GM19468 (cell line): ENCODE data around the gene TP53RK.
"Not testable (repeated sequence)": the region's sequence is repeated elsewhere in the genome, so short reads cannot be mapped to it uniquely, and the experiment has no call there.

Source experiments
- ATAC-seq: cut with Tn5 transposase; IDR thresholded peaks from one replicate; pipeline ENCODE4 v1.9.1; 2021; ENCODE audit warnings: mild to moderate bottlenecking, moderate library complexity, moderate number of reproducible peaks; ENCODE audit not compliant: unreplicated experiment; ENCODE audit errors: extremely low read depth

Gene TP53RK

DNA sequence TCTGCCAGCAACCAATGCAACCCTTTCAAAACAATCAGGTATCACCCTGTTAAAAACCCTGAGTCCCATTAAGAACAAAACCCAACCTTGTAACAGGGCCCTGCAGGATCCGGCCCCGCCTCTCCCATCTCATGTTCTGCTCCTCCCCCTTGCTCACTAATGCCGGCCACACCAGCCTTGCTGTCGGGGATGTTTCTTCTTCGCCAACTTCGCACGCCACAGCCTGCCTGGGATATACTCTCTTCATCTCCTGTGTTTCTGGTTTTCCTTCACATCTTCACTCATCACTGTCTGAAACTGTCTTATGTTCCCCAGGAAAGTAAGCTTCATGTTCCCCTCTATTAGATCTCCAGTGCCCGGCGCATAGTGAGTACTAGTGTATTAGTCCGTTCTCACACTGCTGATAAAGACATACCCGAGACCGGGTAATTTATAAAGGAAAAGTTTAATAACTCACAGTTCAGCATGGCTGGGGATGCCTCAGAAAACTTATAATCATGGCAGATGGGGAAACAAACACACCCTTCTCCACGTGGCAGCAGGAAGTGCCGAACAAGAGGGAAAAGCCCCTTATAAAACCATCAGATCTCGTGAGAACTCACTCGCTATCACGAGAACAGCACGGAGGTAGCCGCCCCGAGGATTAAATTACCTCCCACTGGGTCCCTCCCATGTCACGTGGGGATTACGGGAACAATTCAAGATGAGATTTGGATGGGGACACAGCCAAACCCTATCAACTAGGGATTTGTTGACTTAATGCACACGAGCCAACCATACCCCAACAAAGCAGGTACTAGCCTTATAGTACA, 5.1 kb downstream of the TP53RK start:
- no peak for ATAC-seq

DNA sequence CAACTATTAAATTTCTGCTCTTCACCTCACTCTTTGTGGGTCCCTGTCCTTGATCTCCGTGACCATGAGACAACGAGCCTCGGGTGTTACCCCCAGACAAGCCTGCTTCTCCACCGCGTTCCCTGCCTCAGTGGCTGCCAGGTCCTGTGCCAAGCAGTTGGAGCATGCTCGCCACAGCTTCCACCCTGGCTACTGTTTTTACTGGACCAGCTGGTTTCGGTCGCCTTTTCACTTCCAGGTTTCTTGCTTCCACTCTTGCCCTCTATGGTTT, 5.6 kb downstream of the TP53RK start:
- ATAC-seq, result no peak

DNA sequence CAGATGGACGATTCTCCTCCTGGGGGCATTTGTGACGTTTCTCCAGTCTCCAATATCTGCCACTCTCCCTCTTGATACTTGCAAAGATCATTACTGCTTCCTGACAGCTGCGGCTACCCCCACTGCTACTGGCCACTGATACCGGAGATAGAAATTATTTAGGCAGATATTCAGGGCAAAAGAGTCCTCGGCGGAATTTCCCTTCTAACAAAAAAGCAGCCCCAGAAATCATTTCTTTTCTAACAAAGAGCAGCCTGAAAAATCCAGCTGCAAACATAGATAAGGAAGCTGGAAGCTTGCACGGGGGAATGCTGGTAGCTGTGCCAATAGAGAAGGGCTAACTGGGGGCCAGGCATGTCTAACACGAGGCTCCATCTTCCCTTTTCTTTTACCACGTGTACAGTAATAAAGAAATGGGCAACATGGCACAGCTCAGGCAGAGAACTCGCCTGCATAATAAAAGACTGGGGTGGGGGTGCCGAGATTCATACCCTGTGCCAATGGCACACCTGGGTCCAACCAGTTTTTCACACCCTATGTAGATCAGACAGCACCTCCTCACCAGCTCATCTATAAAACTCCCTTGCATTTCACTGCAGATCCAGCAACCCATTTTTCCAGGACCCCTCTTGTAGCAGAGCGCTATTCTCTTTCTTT, 6.1 kb downstream of the TP53RK start:
- ATAC-seq, result no peak

DNA sequence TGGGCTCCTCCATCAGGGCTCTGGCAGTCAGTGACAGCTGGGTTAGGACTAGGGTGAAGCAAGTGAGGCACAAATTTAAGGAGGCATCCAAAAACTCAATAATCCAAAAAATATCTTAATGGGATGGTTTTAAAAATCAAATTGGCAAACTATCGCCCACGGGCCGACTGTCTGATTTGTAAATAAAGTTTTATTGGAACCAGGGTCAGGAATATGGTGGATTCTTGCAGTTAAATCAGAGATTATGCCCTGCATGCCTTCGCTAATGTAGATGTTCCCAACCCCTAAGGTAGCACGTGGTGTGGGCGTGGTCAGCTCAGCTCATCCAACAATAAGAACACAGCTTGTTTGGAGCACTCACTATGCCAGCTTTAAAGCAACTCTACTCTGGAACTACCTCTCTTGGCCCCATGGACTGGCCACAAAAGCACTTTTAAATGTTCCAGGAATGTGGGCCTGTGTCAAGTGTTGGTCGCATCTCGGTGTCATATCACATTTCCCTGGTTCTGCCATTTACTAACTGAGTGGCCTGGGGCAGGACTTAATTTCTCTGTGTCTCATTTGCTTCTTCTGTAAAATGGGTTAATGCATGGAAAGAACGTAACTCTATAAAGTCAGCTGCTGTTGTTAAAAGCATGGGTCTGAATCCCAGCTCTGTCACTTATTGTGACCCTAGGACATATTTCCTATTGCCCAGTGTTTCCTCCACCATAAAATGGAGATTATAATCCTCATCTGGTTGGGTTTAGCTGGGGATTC, 7.0 kb downstream of the TP53RK start:
- ATAC-seq, result no peak

DNA sequence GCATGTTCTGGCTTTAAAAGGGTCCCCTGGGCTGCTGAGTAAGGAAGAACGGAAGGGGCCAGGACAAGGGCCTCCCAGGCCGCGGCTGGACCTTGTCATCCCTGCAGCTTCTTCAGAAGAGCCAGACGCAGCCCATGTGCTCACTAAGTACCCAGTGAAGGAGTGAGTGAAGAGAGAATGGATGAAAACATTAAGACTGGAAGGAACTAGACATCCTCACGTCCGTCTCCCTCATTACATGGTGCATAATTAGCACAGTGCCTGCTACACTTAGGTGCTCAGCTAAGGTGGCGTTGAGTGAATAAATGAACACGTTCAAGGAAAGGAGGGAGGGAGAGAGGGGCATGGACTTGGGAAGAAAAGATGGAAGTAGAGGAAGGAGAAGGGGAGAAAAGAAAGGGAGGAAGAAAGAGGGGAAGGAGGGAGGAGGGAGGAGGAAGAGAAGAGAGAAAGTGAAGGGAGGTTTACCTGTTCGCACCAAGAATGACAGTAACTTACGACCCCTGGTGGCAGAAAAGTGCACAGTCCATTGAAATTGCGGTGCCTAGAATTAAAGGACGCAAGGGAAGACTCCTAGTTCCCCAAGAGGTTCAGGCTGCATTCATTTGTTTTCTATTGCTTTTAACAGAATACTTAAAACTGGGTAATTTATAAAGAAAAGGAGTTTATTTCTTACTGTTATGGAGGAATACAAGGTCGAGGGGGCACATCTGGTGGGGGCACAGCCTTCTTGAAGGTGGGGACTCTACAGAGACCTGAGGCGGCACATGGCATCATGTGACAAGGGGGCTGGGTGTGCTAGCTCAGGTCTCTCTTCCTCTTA, 8.0 kb downstream of the TP53RK start:
- ATAC-seq, result no peak

DNA sequence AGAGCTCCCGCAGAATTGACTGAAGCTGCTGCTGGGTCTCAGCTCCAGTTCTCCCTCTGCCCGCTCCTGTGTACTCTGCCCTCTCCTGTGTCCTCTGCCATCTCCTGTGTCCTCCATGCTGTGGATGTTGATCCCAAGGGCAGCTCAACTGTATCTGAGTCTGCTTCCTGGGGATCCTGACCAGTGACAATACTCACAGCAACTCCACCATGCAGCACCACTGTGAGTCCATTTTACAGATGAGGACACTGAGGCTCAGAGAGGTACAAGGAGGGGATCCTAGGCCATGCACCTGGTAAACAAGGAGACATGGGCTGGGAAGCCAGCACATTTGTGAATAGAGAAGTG, 8.6 kb downstream of the TP53RK start:
- ATAC-seq, result no peak

DNA sequence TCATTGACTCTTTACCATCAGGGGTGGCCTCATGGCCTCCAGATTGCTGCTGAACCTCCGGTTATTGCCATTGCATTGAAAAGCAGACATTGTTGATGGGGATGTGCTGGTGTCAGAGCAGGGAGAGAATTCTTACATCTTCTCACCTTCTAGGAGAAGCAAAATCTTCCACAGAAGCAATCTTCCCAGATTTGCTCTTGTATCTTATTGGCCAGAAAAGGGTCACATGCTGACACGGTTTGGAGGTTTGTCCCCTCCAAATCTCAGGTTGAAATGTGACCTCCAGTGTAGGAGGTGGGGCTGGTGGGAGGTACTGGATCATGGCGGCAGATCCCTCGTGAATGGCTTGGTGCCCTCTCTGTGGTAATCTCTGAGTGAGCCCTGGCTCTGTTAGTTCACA, 10.7 kb downstream of the TP53RK start:
- ATAC-seq, result no peak

DNA sequence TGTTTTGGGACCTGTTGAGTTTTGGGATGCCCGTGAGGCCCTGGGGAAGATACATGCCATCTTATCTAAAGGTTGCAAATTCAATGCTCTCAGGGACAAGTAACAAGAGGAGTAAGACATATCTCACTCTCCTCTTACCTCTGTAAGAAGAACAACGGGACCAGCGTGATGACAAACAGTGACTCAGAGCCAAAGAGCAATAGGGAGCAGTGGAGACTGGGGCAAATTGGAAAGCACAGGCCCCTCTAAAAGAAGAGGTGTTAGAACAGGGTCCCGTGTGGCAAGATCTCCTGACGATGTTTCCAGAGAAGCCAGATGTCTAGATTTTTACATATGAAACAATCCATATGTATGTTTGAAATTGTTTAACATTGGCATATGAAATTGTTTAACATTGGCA, 11.6 kb downstream of the TP53RK start:
- no peak for ATAC-seq

DNA sequence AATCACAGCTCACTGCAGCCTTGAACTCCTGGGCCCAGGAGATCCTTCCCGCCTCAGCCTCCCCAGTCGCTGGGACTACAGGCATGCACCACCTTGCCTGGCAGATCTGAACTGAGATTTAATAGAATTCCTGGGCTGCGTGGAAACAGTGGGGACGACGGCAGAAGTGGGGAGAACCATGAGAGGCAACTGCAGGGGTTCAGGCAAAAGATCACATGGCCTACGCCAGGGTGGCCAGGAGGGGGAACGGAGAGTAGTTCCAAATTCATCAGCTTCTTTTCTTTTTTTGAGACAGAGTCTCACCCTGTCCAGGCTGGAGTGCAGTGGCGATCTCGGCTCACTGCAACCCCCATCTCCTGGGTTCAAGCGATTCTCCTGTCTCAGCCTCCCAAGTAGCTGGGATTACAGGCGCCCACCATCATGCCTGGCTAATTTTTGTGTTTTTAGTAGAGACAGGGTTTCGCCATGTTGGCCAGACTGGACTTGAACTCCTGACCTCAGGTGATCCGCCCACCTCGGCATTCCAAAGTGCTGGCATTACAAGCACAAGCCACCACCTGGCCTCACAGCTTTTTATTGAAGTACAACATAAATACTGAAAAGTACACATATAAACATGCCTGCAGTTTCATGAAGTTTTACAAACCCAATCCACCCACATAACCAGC, 12.5 kb downstream of the TP53RK start:
- ATAC-seq, result not testable (repeated sequence)

DNA sequence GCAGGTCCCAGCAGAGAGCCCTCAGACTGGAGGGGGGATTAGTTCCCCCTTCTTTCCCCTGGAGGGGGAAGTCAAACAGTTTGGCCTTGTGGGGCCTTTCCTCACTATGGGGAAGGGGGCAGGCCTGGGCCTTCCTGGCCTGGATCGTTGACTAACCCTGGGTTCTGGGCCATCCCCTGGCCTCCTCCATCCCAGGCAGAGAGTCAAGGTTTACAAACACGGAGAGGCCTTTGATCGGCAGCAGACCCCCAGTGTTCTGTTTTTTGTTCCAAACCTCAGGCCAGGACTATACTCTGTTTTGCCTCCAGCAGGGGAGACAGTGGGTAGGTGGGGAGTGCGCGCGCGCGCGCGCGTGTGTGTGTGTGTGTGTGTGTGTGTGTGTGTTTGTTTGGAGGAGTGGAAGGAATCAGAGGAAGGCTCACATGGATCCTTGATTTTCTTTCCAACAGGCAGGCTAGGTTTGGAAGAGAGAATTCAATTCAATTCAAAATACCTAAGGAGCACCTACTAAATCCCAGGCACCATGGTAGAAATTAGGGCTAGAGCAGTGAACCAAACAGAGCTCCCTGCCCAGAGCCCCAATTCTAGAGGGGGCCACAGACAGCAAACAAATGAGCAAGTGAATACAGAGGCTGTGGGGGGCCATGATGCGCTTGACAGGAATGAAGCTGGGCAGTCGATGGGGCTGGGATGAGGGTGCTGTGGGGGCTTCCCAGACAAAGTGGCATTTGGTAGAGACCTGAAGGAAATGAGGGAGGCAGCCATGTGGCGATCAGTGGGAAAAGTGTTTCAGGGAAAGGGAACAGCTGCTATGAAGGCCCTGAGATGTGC, 14.8 kb downstream of the TP53RK start:
- no peak for ATAC-seq

DNA sequence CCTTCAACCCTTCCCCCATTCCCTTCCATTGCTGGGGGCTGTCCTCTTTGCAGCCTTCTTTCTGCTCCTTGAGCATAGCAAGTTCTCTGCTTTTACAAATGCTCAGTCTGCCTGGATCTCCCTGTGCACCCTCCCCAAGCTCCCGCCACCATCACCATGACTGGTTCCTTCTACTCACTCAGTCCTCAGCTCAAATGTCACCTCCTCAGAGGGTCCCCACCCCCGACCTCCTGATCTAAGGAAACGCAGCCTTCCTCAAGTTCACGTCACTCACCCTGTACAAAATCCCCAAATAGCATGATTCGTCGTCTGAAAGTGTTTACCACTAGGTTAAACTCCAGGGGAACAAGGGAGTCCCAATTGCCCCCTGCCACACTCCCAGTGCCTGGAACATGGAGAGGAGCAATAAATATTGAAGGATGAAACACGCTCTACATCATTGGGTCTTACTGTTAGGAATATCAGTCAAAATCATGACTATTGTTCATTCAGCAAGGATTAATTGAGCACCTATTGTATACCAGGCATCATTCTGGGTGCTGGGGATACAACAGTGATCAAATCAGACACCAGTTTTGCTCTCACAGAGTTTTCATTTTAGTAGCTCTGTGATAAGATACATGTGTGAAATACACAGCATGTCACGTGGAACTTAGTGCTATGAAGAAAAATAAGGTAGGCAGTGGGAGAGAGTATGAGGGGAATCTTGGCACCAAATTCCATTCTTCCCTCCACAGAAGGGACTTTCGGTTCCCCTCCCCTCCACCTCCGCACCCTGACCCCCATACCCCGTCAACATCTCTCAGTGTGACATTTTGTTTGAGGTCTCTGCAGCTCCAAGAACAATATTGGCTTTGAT, 15.6 kb downstream of the TP53RK start:
- ATAC-seq, result no peak

DNA sequence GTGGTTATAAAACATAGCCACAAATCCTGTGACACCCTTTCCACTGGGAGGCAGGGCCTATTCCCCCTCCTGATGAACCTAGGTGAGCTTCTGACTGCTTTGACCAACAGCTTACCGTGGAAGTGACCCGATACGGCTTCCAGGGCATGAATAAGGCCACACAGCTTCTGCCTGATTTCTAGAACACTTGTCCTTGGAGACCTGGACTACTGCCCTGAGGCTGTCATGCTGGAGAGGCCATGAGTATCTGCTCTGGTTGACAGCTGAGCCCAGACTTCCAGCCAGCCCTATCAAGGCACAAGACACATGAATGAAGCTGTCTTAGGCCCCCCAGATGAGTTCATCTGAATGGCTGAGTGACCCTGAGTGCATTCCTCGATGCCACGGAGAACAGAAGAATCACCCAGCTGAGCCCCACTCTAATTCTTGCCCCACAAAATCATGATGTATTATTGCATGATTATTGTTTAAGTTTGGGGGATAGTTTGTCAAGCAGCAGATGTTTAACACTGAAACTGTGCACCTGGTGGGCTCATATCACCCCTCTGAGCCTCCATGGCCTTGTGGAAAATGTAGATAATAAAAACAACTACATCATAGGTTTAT, 16.6 kb downstream of the TP53RK start:
- ATAC-seq, result no peak

DNA sequence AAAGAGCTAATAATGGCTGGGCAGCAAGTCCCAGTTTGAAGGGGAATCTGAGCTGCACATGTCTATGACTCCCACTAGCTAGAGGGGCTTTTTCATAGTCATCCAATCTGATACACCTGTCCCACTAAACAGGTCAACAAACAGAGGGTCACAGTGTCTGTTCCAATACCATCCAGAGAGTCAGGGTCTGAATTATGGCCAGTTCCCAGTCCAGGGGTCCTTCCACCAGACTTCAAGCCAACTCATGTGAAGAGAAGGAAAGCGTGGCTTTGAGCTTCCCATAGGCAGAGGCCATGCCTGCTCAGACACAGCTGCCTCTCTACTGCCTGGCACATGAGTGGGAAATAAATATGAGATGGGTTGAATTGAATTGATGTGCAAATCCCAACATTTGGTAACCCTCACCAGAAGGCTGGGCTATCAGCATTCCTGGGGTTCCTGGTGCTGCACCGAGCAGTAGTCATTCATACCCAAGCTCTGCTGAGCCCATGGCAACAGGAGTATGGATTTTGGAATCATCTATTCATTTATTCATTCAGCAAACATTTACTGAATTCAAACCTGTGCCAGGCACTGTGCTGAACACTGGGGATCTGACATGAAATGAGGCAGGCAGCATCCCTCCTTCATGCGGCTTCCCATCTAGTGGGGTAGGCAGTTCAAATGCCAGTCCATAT, 17.2 kb downstream of the TP53RK start:
- ATAC-seq, result no peak

DNA sequence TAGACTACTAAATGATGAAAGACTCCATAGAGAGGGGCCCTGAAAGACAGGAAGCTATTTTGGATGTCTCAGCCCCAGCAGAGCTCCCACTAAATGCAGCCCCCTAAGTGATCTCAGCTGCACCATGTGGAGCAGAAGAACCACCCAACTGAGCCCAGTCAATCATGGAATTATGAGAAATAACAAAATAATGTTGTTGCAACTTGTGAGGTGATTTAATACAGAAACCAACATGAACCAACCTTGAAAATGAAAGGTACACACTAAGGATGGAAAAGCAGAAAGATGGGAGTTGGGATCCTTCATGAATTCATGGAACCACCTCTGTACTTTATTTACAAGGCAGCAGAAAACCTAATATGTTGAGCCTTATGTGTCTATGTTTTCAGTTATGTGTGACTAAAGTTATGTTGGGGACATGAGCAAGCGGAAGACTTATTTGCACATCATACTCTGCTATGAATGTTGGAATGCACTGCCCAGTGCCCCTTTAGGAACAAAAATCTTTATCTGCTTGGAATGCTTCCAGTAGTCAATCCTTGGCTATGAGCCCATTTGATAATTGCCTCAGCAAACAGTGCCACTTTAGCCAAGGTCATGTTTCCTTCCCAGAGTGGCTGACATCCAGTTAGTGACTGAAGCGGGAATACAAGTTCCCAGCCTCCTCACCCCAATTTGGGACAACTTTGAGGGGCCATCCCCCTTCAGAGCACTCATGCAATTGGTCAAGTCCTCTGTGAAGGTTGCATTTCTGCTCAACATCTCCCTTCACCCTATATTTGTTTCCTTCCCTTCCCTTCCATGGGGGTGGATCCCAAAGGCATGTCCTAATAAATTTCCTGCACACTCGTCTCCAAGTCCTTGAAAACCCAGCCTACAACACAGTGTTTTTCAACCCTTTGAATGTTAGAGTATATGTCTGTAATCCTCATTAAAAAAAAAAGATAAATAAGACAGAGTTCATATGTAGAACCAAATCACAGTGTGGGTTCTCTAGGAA, 18.4 kb downstream of the TP53RK start:
- no peak for ATAC-seq

DNA sequence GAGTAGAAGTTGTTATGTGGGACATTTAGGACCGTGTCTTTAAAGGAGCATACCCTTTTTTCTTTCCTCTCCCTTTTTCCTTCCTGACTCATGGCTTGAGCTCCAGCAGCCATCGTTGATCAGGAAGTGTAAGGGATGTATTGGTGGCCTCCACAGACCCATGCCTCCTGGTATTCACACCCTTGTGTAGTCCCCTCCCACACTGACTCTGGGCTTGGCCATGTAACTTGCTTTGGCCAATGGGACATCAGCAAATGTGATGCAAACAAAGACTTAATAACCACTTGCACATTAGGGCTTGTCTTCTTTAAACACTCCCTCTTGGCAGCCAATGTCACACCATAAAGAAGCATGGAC, 19.0 kb downstream of the TP53RK start:
- ATAC-seq, result no peak

DNA sequence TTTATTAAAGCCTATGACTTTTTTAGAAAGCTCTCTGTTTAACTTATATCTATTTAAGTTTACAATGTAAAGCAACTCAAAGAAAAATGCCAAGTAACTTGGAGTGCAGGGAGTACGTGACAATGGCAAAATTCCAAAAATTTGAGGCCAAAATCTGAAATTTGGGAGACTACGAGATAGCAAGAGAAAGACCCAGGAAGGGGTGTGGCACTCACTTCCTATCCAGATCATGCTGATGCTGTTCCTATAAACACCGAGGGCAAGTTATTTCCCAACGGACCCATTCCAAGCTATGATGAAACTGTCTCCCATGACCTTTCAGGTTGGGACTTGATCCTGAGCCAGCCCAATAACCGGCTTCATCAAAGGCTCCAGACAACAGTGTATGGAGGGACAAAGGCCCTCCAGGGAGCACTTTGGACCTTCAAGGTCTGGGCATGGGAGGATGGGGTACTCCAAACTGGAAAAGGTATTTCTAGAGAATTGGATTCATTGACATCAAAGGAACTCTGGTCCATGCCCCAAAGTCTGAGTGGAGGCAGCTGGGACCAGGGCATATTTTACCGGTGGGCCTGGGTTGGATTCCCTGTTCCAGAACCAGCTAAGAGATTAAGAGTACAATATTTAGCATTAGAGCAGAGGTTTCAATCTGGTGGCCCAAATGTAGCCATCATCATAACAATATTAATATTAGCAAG, 22.3 kb downstream of the TP53RK start:
- no peak for ATAC-seq
